GM21367 (cell line): ENCODE results near the gene ATG4B.
A peak's percentile ranks its signal among the peaks of the same experiment; 100 is the strongest.

Experiments
- ATAC-seq: cut with Tn5 transposase; IDR thresholded peaks from one replicate; pipeline ENCODE4 v1.9.1; 2021; ENCODE audit not compliant: unreplicated experiment

ATG4B gene

DNA sequence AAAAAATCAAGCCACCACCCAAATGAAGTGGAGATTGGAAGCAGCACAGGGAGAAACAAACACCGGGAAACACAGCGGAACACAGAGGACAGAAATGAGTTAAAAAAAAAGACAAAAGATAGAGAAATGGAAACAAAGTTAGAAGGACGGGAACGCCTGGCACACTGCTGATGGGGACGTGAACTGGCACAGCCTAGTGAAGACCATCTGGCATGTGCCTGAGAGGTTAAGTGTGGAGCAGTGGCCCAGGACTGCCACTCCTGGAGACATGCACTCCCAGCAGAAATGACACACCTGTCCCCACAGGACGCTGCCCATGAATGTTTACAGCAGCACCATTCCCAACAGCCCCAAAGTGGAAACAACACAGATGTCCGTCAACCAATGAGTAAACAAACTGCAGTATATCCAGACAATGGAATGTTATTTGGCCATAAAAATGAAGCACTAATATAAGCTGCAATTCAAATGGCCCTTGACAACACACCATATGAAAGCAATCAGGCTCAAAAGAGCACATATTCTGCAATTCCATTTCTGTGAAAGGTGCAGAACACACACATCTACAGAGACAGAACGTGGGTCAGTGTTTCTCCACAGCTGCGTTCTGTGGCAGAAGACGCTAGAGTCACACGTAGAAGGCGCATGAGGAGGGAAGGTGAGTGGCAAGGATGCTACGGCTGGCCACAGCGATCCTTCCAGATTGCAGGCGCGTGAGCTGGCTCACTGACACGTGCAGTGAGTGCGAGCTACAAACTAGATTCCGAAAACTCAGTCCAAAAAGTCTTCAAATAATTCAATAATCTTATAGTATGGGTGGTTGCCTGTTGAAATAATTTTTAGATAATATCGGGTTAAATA, 25.1 kb upstream of the ATG4B start:
- ATAC-seq: no peak

GRCh38 chr2:241613017-241613780, 24.3 kb upstream of the ATG4B start:
- ATAC-seq: no peak

DNA sequence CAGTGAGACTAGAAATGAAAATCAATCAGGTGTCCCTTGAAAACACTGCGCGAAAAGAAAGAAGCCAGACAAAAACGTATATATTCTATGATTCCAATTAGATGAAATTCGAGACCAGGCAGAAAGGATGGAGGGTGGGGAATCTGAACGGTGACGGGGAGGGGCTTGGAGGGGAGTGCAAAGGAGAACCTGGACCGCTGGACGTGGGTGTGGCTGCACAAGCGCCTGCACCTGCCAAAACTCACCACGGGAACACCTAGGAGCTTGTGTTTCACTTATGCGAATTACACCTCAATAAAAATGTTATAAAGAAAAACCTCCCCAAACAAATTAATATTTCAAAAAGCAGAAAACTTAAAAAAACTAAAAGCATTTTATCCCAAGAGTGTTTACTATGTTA, 22.5 kb upstream of the ATG4B start:
- no peak for ATAC-seq

DNA sequence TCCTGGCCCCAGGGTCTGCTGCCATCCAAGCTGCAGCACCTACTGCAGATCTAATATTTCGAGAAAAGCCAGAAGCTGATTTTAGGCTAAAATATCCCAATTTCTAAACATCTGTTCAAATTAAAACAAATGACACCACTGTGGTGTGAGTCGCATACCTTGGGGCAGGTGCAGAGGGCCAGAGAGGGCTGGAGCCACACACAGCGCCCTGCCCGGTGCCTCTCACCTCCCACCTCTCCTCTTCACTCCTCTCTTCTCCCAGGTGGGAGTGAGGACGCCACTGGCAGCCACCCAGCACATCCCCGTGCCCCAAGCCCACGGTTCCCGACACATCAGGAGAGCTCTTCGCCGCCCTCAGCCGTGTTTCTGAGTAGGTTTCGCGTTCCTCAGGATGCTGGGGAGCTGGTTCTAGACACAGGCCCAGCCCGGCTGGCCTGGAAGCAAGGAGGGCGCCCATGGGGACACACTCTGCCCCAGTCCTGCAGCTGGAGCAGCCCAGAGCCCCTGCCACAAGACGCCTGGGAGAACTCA, 21.9 kb upstream of the ATG4B start:
- no peak for ATAC-seq

GRCh38 chr2:241616168-241617125, 21.0 kb upstream of the ATG4B start:
- no peak for ATAC-seq

GRCh38 chr2:241617431-241618154, 19.9 kb upstream of the ATG4B start:
- ATAC-seq: no peak

DNA sequence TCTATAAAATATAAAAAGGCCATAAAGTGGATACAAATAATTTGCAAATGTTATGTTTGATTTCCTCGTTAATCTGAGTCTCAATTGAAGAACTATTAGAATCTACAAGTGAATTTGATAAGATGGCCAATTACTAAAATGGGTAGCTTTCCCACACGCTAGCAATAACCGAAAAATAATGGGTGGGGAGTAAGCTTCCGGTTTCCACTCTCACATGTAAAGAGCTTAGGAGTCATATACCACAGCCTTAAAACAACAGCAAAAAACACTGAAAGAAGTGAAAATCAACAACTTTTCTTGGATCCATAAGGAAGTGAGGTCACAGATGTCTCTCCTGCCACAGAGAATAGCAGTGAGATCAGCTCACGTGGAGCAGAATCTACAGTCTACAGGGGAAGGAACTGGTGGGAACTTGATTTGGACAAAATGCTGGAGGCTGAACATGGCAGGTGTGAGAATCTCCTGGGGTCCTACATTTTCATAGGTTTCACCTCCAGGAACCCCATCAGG, 19.1 kb upstream of the ATG4B start:
- ATAC-seq: no peak

DNA sequence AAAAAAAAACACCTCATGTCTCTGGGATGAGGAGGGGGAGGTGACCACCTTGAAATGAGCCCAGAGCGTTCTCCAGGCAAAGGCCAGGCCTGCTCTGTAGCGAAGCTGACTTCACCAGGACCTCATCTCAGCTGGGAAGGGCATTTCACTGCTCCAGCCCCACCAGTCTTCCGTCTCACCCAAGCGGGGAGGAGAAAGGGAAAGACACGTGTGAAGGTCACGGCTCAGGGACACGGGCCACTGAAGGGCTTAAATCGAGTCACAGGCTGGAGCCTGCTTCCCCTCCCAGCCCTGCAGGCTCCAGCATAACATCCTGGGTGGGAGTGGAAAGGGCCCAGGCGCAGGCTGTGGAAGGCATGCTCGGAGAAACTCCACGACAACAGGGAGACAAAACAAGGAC, 18.7 kb upstream of the ATG4B start:
- ATAC-seq: no peak

- no peak for ATAC-seq
Measured at GRCh38 chr2:241619597-241620418, 17.7 kb upstream of the ATG4B start.

- no peak for ATAC-seq
Measured at GRCh38 chr2:241620419-241620769, 17.1 kb upstream of the ATG4B start.

GRCh38 chr2:241627675-241628074, 9.8 kb upstream of the ATG4B start:
- ATAC-seq: no peak

GRCh38 chr2:241629762-241630435, 7.6 kb upstream of the ATG4B start:
- ATAC-seq: no peak

DNA sequence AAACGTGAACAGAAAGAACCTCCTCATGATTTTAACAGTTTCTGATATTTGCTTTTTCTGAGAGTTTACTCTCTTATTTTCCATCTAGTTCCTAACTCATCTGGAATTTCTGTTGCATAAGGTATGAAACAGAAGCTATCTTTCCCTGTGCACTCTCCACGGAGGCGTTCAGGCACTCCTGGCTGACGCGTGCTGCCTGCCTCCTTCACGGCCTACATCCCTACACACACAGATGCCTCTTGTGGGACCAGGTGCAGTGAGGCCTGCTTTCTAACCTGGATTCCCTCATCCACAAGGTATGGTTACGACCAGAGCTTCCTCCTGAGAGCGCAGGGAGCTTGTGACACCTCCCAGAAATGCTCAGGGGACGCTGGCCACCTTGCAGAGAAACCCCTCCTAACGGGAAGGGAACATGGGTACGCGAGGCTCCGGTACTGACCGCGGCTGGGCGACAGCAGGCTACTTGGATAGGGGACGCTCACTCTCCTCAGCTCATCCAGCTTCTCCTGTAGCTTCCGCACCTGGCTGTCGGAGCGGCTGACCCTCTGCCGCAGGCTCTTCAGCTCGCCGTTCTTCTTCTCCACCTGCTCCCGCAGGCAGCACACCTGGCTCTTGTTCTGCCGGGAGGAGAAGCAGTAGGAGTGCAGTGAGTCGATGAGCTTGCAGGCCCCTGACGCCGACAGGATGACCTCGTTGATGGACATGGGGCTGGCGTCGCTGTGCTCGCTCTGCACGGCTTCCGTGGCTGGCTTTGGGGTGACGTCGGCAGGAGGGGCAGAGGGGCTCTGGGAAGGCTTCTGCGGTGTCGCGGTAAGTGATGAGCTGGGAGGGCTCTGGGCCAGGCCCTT, 4.8 kb upstream of the ATG4B start:
- ATAC-seq: no peak

- no peak for ATAC-seq
Measured at GRCh38 chr2:241633561-241633960, 3.9 kb upstream of the ATG4B start.

GRCh38 chr2:241635756-241636155, 1.7 kb upstream of the ATG4B start:
- ATAC-seq: no peak

- ATAC-seq: peak; percentile 24
Measured at GRCh38 chr2:241636182-241637017, 1.1 kb upstream of the ATG4B start.
